ENCODE data around the gene ANKEF1.

The ANKEF1 gene

GRCh38 chr20:10077886-10078285, 43.1 kb downstream of the ANKEF1 start:
- peak overlapping the region; percentile 77 for H3K27ac ChIP-seq
- DNase-seq (ENCODE audit: low read depth, low spot score) = no peak

GRCh38 chr20:10078403-10078802, 43.6 kb downstream of the ANKEF1 start:
- H3K27ac ChIP-seq = peak overlapping the region; percentile 77
- no peak for DNase-seq (ENCODE audit: low read depth, low spot score)

GRCh38 chr20:10079964-10080363, 45.2 kb downstream of the ANKEF1 start:
- peak overlapping the region; percentile 77 for H3K27ac ChIP-seq
- peak; percentile 92 for DNase-seq (ENCODE audit: low read depth, low spot score)

GRCh38 chr20:10080574-10080973, 45.8 kb downstream of the ANKEF1 start:
- no peak for DNase-seq (ENCODE audit: low read depth, low spot score)
- H3K27ac ChIP-seq = peak overlapping the region; percentile 77

GRCh38 chr20:10089871-10090587, 55.2 kb downstream of the ANKEF1 start:
- no peak for DNase-seq (ENCODE audit: low read depth, low spot score)
- no peak overlapping the region for H3K27ac ChIP-seq

- no peak for DNase-seq (ENCODE audit: low read depth, low spot score)
- no peak overlapping the region for H3K27ac ChIP-seq
These were observed 55.9 kb downstream of the ANKEF1 start for GRCh38 chr20:10090588-10091166.

GRCh38 chr20:10093087-10093591, 58.4 kb downstream of the ANKEF1 start:
- no peak for DNase-seq (ENCODE audit: low read depth, low spot score)
- peak overlapping the region; percentile 3 for H3K27ac ChIP-seq

- no peak overlapping the region for H3K27ac ChIP-seq
- no peak for DNase-seq (ENCODE audit: low read depth, low spot score)
These were observed 59.9 kb downstream of the ANKEF1 start for GRCh38 chr20:10094566-10095173.

- no peak overlapping the region for H3K27ac ChIP-seq
- DNase-seq (ENCODE audit: low read depth, low spot score) = no peak
These were observed 62.0 kb downstream of the ANKEF1 start for GRCh38 chr20:10096790-10097189.

- no peak overlapping the region for H3K27ac ChIP-seq
- no peak for DNase-seq (ENCODE audit: low read depth, low spot score)
These were observed 70.3 kb downstream of the ANKEF1 start for GRCh38 chr20:10105046-10105445.

All from epithelial cell of prostate (primary cell).